Psoas muscle (tissue), 8 donors: ENCODE measurements around the gene SPTBN4. TPM values are rescaled to one million over a fixed set of nuclear protein-coding genes. Genes with fewer than 3 reads are reported as not detected.

Source experiments
- ATAC-seq, 4 donors: fragments of 200-7000 bp; cut with Tn5 transposase; one replicate each; pipeline ENCODE4 v1.9.1; 2020; ENCODE audit warnings: moderate library complexity in 3 of 4, mild to moderate bottlenecking in 2 of 4
- DNase-seq, 2 donors: peaks; one replicate each; pipeline ENCODE4 v3.0.0-alpha.2; 2020
- H3K27ac ChIP-seq: fragments of 200-600 bp; one replicate; pipeline ENCODE4 v1.8.0; 2022
- H3K27me3 ChIP-seq, 3 donors: fragments of 200-600 bp in 1 of 3; one replicate each; pipeline versions ENCODE4 v1.6.1 to v1.8.0; 2013 to 2022; ENCODE audit warnings: low read length in 2 of 3, mild to moderate bottlenecking in 2 of 3, moderate library complexity in 1 of 3; ENCODE audit not compliant: insufficient read depth in 3 of 3
- H3K36me3 ChIP-seq, 2 donors: fragments of 200-600 bp in 1 of 2; one replicate each; pipeline versions ENCODE4 v1.6.1 to v1.8.0; 2013 to 2022; ENCODE audit warnings: low read depth in 1 of 2, mild to moderate bottlenecking in 1 of 2, moderate library complexity in 1 of 2; ENCODE audit not compliant: insufficient read depth in 1 of 2
- H3K4me1 ChIP-seq: fragments of 200-600 bp; one replicate; pipeline ENCODE4 v1.8.0; 2022
- H3K4me3 ChIP-seq: fragments of 200-600 bp; one replicate; pipeline ENCODE4 v1.8.0; 2022; ENCODE audit warnings: mild to moderate bottlenecking
- H3K9me3 ChIP-seq: fragments of 200-600 bp; one replicate; pipeline ENCODE4 v1.8.0; 2022
- WGBS, 3 donors: extraction: QIAGEN DNeasy Blood & Tissue Kit; methylation state at CpG; one replicate each; pipeline versions ENCODE4 v1.1.6 to v1.1.7; 2013; 5-methylcytosine and 5-hydroxymethylcytosine counted together
- intact Hi-C, 2 donors: fragments of 100-400 bp; cut with DNase I; formaldehyde crosslinking; loops; one replicate each; pipeline versions ENCODE4 v1.11.0 to v1.14.2; 2022
- polyA plus RNA-seq, 3 donors: library from polyadenylated mRNA; stranded (reverse); fragments of 200-250 nt; gene quantifications; one replicate each; pipeline ENCODE4 v1.2.3, GENCODE V29; 2013
- total RNA-seq, 4 donors: library from RNA; stranded (reverse); fragmentation: NEBNext Ultra II Directional in 2 of 4; extraction: Animal tissue kit (Norgen Biotek cat#: 25700) in 2 of 4; gene quantifications; one replicate each; pipeline versions ENCODE4 v1.2.1 to v1.2.4, GENCODE V29; 2021 to 2023
- TF ChIP-seq, protein P1 (sequence below): fragments of 200-600 bp; IDR thresholded peaks from one replicate; pipeline ENCODE4 v1.8.0; 2022; ENCODE audit warnings: antibody characterized with exemption
- donor health status: healthy with polysubstance abuse.
- donor health status: DM: no; HTN: no; CAD: no; lungs with moderate emphysema.
- donor health status: Bipolar disorder and iron deficiency.
- donor health status: healthy.
- donor health status: DM: yes; HTN: yes; CAD: no.
- donor health status: DM: no; HTN: no; CAD: no.
- donor health status: DM: no; HTN: no; CAD: no.
- donor health status: DM: yes; HTN: yes; CAD: no.

Gene SPTBN4
- total and polyA plus RNA-seq, 7 donors = 0.66 to 4.7 (median 2.8) TPM

DNA sequence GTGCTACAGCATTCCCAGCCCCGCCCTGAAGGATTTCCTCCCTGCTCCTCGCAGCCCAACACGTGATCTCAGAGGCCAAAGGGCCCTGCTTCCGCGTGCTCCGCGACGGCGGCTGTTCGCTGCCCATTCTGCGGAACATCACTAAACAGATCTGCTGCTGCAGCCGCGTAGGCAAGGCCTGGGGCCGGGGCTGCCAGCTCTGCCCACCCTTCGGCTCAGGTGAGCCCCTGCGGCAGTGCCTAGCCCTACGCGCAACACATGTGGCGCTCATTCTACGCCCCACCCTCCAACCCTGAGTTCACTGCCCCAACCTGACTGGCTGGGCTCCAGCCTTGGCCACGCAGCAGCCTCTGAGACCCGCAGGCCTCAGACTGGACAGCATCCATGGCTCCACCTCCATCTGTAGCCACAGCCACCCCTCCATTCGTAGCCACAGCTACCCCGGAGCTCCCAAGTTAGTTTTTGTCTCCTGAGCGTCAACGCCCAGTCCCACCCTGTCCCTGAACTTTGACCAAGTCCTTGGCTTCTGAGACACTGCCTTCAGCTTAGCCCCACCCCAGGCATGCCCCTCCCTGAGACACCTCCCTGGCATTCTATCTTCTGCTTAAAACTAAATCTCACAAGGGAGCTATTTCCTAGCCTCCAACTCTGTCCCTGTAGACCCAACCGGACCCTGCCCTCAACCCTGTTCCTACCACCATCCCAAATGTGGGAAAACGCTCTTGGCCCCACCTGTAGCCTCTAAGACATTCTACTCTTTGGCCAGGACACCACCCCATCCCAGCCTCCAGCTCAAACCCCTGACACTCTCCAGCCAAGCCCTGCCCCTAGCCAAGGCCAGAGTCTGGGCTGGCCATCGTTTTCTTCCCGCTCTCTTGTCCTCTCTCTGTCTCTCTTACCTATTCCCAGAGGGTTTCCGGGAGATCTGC is 140.8 kb downstream of the SPTBN4 start:
- TF ChIP-seq, protein P1, sequence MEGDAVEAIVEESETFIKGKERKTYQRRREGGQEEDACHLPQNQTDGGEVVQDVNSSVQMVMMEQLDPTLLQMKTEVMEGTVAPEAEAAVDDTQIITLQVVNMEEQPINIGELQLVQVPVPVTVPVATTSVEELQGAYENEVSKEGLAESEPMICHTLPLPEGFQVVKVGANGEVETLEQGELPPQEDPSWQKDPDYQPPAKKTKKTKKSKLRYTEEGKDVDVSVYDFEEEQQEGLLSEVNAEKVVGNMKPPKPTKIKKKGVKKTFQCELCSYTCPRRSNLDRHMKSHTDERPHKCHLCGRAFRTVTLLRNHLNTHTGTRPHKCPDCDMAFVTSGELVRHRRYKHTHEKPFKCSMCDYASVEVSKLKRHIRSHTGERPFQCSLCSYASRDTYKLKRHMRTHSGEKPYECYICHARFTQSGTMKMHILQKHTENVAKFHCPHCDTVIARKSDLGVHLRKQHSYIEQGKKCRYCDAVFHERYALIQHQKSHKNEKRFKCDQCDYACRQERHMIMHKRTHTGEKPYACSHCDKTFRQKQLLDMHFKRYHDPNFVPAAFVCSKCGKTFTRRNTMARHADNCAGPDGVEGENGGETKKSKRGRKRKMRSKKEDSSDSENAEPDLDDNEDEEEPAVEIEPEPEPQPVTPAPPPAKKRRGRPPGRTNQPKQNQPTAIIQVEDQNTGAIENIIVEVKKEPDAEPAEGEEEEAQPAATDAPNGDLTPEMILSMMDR = no peak
- no peak overlapping the region for H3K4me3 ChIP-seq
- H3K4me1 ChIP-seq = peaks cover 38% of the 10 kb centered on the region
- ATAC-seq (no peak), DNase-seq (no peak)
- peaks cover 0 to 2% (median 0%) of the 10 kb centered on the region in 3 donors for H3K27me3 ChIP-seq
- no peaks in the 10 kb centered on the region for H3K36me3 ChIP-seq
- WGBS, 3 donors = 68 to 72% (median 70%) methylated on average over 31 of the region's 31 CpGs
- intact Hi-C loops = no loop called here
- no peak overlapping the region for H3K27ac ChIP-seq
- H3K9me3 ChIP-seq = no peaks in the 10 kb centered on the region

DNA sequence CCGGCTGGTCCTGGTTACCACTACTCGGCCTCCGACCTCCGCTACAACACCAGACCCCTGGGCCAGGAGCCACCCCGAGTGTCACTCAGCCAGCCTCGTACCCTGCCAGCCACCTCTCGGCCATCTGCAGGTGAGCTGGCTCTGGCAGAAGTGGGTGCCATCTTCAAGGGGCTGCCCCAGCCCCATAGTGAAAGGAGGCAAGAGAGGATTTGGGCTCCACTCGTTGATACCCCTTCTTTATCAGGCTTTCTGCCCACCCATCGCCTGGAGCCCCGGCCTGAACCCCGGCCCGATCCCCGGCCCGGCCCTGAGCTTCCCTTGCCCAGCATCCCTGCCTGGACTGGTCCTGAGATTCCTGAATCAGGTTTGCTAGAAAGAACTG is 141.4 kb downstream of the SPTBN4 start:
- WGBS, 3 donors = 81 to 87% (median 86%) methylated on average over 14 of the region's 14 CpGs
- Histone ChIP-seq H3K36me3 (no peaks in the 10 kb centered on the region), H3K9me3 (no peaks in the 10 kb centered on the region), H3K27ac (no peak overlapping the region), H3K27me3 (peaks cover 0 to 2% (median 0%) of the 10 kb centered on the region in 3 donors), H3K4me3 (no peak overlapping the region), H3K4me1 (peaks cover 34% of the 10 kb centered on the region)
- DNase-seq (no peak), ATAC-seq (no peak)
- intact Hi-C loops = no loop called here
- TF ChIP-seq, protein P1 = no peak

DNA sequence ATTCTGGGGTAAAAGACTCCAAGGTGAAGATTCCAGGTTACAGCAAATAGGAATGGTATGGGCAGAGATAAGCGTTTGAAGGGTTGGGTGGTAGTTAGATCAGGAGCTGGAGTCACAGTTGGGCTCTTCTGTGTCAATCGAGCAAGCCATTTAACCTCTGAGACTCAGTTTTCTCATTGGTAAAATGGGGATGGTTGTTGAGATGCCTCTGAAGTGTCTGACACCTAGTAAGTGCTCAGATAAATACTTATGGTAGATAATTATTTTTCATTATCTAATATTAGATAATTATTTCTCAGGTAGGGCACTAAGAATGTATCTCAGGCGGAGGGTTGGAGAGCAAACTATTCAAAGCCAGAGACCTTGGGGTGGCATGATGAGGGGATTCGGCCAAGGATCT is 142.2 kb downstream of the SPTBN4 start:
- no peak for ATAC-seq
- peaks cover 0 to 2% (median 0%) of the 10 kb centered on the region in 3 donors for H3K27me3 ChIP-seq
- TF ChIP-seq, protein P1 = no peak
- no peaks in the 10 kb centered on the region for H3K36me3 ChIP-seq
- no peak for DNase-seq
- no peaks in the 10 kb centered on the region for H3K9me3 ChIP-seq
- H3K4me3 ChIP-seq = no peak overlapping the region
- no peak overlapping the region for H3K27ac ChIP-seq
- intact Hi-C loops = no loop called here
- 73 to 83% (median 78%) methylated on average over 4 of the region's 4 CpGs for WGBS, 3 donors
- peaks cover 29% of the 10 kb centered on the region for H3K4me1 ChIP-seq

DNA sequence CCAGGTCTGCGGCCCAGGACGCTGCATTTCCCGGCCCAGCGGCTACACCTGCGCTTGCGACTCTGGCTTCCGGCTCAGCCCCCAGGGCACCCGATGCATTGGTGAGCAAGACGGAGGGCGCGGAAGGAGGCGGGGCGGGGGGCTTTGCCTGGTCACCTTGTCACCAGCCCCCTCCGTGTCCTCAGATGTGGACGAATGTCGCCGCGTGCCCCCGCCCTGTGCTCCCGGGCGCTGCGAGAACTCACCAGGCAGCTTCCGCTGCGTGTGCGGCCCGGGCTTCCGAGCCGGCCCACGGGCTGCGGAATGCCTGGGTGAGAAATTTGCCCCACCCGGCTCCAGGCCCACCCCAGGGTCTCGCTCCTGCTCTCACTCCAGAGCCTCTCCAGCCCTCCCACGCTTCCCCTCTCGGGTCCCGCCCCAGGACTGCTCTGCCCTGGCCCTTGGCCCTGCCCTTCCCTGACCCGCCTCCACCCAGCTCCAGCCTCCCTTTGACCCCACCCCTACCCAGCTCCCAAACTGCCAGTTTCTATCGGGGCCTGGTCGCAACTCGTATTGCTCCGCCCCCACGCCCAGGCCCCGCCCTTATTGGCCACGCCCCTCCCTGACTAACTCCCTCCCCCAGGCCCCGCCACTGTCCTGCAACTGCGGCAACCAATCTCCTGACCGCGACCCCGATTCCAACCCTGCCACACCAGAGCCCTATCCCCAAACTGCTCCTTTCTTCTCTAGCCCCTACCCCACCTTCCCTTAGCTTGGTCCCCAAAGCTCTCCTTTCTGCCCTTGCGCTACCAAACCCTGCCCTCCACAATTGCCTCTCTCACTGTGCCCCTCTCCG is 143.0 kb downstream of the SPTBN4 start:
- WGBS, 3 donors = 14 to 28% (median 24%) methylated on average over 34 to 50 of the region's 50 CpGs
- no peaks in the 10 kb centered on the region for H3K9me3 ChIP-seq
- peak; percentile 87 to 95 for DNase-seq
- peak; percentile 49 to 87 (median 76) for ATAC-seq
- peak overlapping the region; percentile 61 for H3K4me3 ChIP-seq
- no peaks in the 10 kb centered on the region for H3K36me3 ChIP-seq
- intact Hi-C loops = no loop called here
- peaks cover 0 to 2% (median 0%) of the 10 kb centered on the region in 3 donors for H3K27me3 ChIP-seq
- TF ChIP-seq, protein P1 = no peak
- H3K4me1 ChIP-seq = peaks cover 22% of the 10 kb centered on the region
- peak overlapping the region; percentile 66 for H3K27ac ChIP-seq
